IgD-negative memory B cell (primary cell): Measurements from ENCODE around the gene ZG16B. TPM values are rescaled to one million over a fixed set of nuclear protein-coding genes. Genes with fewer than 3 reads are reported as not detected.
A peak's percentile ranks its signal among the peaks of the same experiment; 100 is the strongest.

Experiments
- H3K27ac Mint-ChIP-seq, 3 donors: one replicate each; pipeline ENCODE4 v1.8.0; 2020 to 2022; ENCODE audit warnings: mild to moderate bottlenecking in 3 of 3, mixed read lengths in 3 of 3, moderate library complexity in 1 of 3
- H3K27me3 Mint-ChIP-seq: one replicate; pipeline ENCODE4 v1.8.0; 2021; ENCODE audit warnings: mixed read lengths
- H3K36me3 Mint-ChIP-seq: one replicate; pipeline ENCODE4 v1.8.0; 2020; ENCODE audit warnings: mild to moderate bottlenecking, mixed read lengths
- H3K4me1 Mint-ChIP-seq, 3 donors: one replicate each; pipeline ENCODE4 v1.8.0; 2020 to 2022; ENCODE audit warnings: mixed read lengths in 3 of 3, mild to moderate bottlenecking in 1 of 3
- H3K4me3 Mint-ChIP-seq, 4 donors: one replicate each; pipeline ENCODE4 v1.8.0; 2020 to 2022; ENCODE audit warnings: mild to moderate bottlenecking in 4 of 4, mixed read lengths in 4 of 4, moderate library complexity in 3 of 4
- H3K9me3 Mint-ChIP-seq, 3 donors: one replicate each; pipeline ENCODE4 v1.8.0; 2020 to 2021; ENCODE audit warnings: mixed read lengths in 3 of 3, mild to moderate bottlenecking in 1 of 3
- polyA plus RNA-seq: library from polyadenylated mRNA; unstranded; fragments of 300-500 nt; fragmentation: Illumina TruSeq; gene quantifications from one replicate; pipeline ENCODE4 v1.2.3, GENCODE V29; 2021

The ZG16B gene
- polyA plus RNA-seq, 1 donor from 2014 or later, result not detected

GRCh38 chr16:2826591-2827373, 3.3 kb upstream of the ZG16B start:
- peaks cover 0 to 3% (median 0%) of the 10 kb centered on the region in 3 donors for H3K4me1 Mint-ChIP-seq
- no peaks in the 10 kb centered on the region for H3K9me3 Mint-ChIP-seq
- no peak overlapping the region for H3K27ac Mint-ChIP-seq
- peaks cover 14% of the 10 kb centered on the region for H3K27me3 Mint-ChIP-seq
- no peaks in the 10 kb centered on the region for H3K36me3 Mint-ChIP-seq
- H3K4me3 Mint-ChIP-seq, result no peak overlapping the region

GRCh38 chr16:2827374-2827791, 2.7 kb upstream of the ZG16B start:
- Mint-ChIP-seq H3K4me3 (no peak overlapping the region), H3K27ac (no peak overlapping the region), H3K36me3 (no peaks in the 10 kb centered on the region), H3K4me1 (peaks cover 0 to 3% (median 0%) of the 10 kb centered on the region in 3 donors), H3K27me3 (peaks cover 14% of the 10 kb centered on the region), H3K9me3 (no peaks in the 10 kb centered on the region)

GRCh38 chr16:2827831-2828520, 2.1 kb upstream of the ZG16B start:
- Mint-ChIP-seq H3K4me1 (no peaks in the 10 kb centered on the region), H3K27me3 (peaks cover 16% of the 10 kb centered on the region), H3K36me3 (no peaks in the 10 kb centered on the region), H3K4me3 (no peak overlapping the region), H3K27ac (no peak overlapping the region), H3K9me3 (no peaks in the 10 kb centered on the region)

GRCh38 chr16:2828521-2828840, 1.6 kb upstream of the ZG16B start:
- Mint-ChIP-seq H3K36me3 (no peaks in the 10 kb centered on the region), H3K9me3 (no peaks in the 10 kb centered on the region), H3K27me3 (peaks cover 16% of the 10 kb centered on the region), H3K4me1 (no peaks in the 10 kb centered on the region), H3K27ac (no peak overlapping the region), H3K4me3 (no peak overlapping the region)

GRCh38 chr16:2828876-2829430, 1.1 kb upstream of the ZG16B start:
- H3K36me3 Mint-ChIP-seq, result no peaks in the 10 kb centered on the region
- H3K4me1 Mint-ChIP-seq, result no peaks in the 10 kb centered on the region
- H3K4me3 Mint-ChIP-seq, result no peak overlapping the region
- no peak overlapping the region for H3K27ac Mint-ChIP-seq
- no peaks in the 10 kb centered on the region for H3K9me3 Mint-ChIP-seq
- H3K27me3 Mint-ChIP-seq, result peaks cover 16% of the 10 kb centered on the region

GRCh38 chr16:2830355-2830695, 222 bp downstream of the ZG16B start:
- Mint-ChIP-seq H3K4me3 (no peak overlapping the region), H3K36me3 (no peaks in the 10 kb centered on the region), H3K9me3 (no peaks in the 10 kb centered on the region), H3K27me3 (peaks cover 17% of the 10 kb centered on the region), H3K27ac (no peak overlapping the region), H3K4me1 (no peaks in the 10 kb centered on the region)

GRCh38 chr16:2831203-2831602, 1.1 kb downstream of the ZG16B start:
- no peaks in the 10 kb centered on the region for H3K36me3 Mint-ChIP-seq
- no peak overlapping the region for H3K27ac Mint-ChIP-seq
- no peaks in the 10 kb centered on the region for H3K9me3 Mint-ChIP-seq
- peaks cover 18% of the 10 kb centered on the region for H3K27me3 Mint-ChIP-seq
- H3K4me3 Mint-ChIP-seq, result no peak overlapping the region
- H3K4me1 Mint-ChIP-seq, result no peaks in the 10 kb centered on the region

- H3K27ac Mint-ChIP-seq, result no peak overlapping the region
- H3K4me3 Mint-ChIP-seq, result no peak overlapping the region
- H3K36me3 Mint-ChIP-seq, result no peaks in the 10 kb centered on the region
- peaks cover 0 to 2% (median 0%) of the 10 kb centered on the region in 3 donors for H3K9me3 Mint-ChIP-seq
- H3K27me3 Mint-ChIP-seq, result peaks cover 21% of the 10 kb centered on the region
- H3K4me1 Mint-ChIP-seq, result peaks cover 0 to 4% (median 3%) of the 10 kb centered on the region in 3 donors
Measured at GRCh38 chr16:2833776-2834175, 3.7 kb downstream of the ZG16B start.

- Mint-ChIP-seq H3K9me3 (peaks cover 0 to 2% (median 0%) of the 10 kb centered on the region in 3 donors), H3K36me3 (no peaks in the 10 kb centered on the region), H3K27ac (peak overlapping the region in 1 of 3 donors; percentile 78), H3K4me1 (peaks cover 0 to 4% (median 3%) of the 10 kb centered on the region in 3 donors), H3K4me3 (no peak overlapping the region), H3K27me3 (peaks cover 21% of the 10 kb centered on the region)
Measured at GRCh38 chr16:2834968-2835367, 4.9 kb downstream of the ZG16B start.

GRCh38 chr16:2835638-2836493, 5.8 kb downstream of the ZG16B start:
- Mint-ChIP-seq H3K4me1 (peaks cover 0 to 4% (median 4%) of the 10 kb centered on the region in 3 donors), H3K4me3 (peak overlapping the region in 1 of 4 donors; percentile 73), H3K9me3 (peaks cover 0 to 3% (median 0%) of the 10 kb centered on the region in 3 donors), H3K27ac (peak overlapping the region in 1 of 3 donors; percentile 31), H3K36me3 (no peaks in the 10 kb centered on the region), H3K27me3 (peaks cover 18% of the 10 kb centered on the region)

- H3K36me3 Mint-ChIP-seq, result no peaks in the 10 kb centered on the region
- peaks cover 0 to 4% (median 0%) of the 10 kb centered on the region in 3 donors for H3K9me3 Mint-ChIP-seq
- H3K4me1 Mint-ChIP-seq, result peaks cover 2 to 4% (median 4%) of the 10 kb centered on the region in 3 donors
- H3K27me3 Mint-ChIP-seq, result peaks cover 10% of the 10 kb centered on the region
- H3K27ac Mint-ChIP-seq, result no peak overlapping the region
- peak overlapping the region in 1 of 4 donors; percentile 65 for H3K4me3 Mint-ChIP-seq
Measured at GRCh38 chr16:2836646-2837508, 6.8 kb downstream of the ZG16B start.

- H3K4me3 Mint-ChIP-seq, result peak overlapping the region in 1 of 4 donors; percentile 9
- H3K27me3 Mint-ChIP-seq, result peaks cover 8% of the 10 kb centered on the region
- no peak overlapping the region for H3K27ac Mint-ChIP-seq
- peaks cover 0 to 4% (median 0%) of the 10 kb centered on the region in 3 donors for H3K9me3 Mint-ChIP-seq
- peaks cover 4 to 9% (median 5%) of the 10 kb centered on the region in 3 donors for H3K4me1 Mint-ChIP-seq
- no peaks in the 10 kb centered on the region for H3K36me3 Mint-ChIP-seq
Measured at GRCh38 chr16:2838928-2839327, 8.8 kb downstream of the ZG16B start.

GRCh38 chr16:2839650-2840450, 9.7 kb downstream of the ZG16B start:
- no peak overlapping the region for H3K4me3 Mint-ChIP-seq
- peaks cover 0 to 5% (median 0%) of the 10 kb centered on the region in 3 donors for H3K9me3 Mint-ChIP-seq
- H3K27me3 Mint-ChIP-seq, result peaks cover 8% of the 10 kb centered on the region
- no peak overlapping the region for H3K27ac Mint-ChIP-seq
- H3K4me1 Mint-ChIP-seq, result peaks cover 4 to 9% (median 5%) of the 10 kb centered on the region in 3 donors
- H3K36me3 Mint-ChIP-seq, result no peaks in the 10 kb centered on the region
